Testis (tissue), 2 donors: ENCODE measurements around the gene LRMDA.

Source experiments
- POLR2A ChIP-seq: fragments of 450-650 bp; IDR thresholded peaks from one replicate; pipeline ENCODE4 v1.6.1; 2017; ENCODE audit warnings: antibody characterized with exemption, mild to moderate bottlenecking, moderate library complexity
- TF ChIP-seq, protein P1 (sequence below), 3 experiments: fragments of 450-650 bp in 2 of 3; fragments of 200-600 bp in 1 of 3; sonication (generic) in 1 of 3; IDR thresholded peaks; one replicate each; pipeline ENCODE4 v1.5.1; 2016 to 2019; ENCODE audit warnings: antibody characterized with exemption in 3 of 3, mild to moderate bottlenecking in 2 of 3, moderate library complexity in 1 of 3

DNA sequence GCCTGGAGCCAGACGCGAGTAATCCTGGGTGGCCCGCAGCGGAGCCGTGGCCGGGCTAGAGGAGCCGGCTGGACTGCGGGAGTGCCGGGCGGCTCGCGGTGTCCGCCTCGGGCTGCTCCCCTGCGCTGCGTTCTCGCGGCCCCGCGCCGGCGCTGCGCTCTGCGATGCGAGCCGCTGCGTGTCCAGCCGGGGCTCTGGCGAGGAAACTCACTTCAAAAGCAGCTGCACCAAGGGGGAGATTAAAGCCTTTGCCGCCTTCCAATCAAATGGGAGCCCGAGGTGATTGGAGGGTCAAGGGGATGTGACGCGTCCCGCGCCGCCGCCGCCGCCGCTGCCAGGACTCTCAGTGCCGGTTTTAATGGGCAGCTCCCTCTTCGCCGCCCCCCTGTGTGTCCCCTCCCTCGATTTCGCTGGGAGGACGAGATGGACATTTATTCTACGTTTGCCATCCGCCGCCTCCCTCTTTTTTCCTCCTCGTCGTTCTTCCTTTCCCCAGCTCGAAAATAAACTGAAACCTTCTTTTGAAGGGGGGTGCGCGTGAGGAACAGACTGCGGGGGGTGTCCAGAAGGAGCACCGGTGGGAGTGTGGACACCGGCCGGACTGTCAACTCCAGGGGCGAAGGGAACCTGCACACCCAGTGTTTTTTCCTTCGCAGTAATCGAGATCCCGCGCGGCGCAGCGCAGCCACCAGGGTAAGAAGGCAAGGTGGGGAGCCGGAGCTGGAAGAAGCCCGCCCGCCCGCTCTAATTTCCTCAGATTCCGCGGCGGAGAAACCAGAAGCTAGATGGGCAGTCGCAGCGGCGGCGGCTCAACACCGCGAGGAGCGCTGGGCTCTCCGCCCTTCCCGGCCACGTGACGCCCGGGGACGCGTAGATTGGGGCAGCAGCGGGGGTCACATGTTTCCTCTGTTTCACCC lies 29.6 kb upstream of the LRMDA start, which contains the start of gene ZNF503:
- TF ChIP-seq, protein P1, sequence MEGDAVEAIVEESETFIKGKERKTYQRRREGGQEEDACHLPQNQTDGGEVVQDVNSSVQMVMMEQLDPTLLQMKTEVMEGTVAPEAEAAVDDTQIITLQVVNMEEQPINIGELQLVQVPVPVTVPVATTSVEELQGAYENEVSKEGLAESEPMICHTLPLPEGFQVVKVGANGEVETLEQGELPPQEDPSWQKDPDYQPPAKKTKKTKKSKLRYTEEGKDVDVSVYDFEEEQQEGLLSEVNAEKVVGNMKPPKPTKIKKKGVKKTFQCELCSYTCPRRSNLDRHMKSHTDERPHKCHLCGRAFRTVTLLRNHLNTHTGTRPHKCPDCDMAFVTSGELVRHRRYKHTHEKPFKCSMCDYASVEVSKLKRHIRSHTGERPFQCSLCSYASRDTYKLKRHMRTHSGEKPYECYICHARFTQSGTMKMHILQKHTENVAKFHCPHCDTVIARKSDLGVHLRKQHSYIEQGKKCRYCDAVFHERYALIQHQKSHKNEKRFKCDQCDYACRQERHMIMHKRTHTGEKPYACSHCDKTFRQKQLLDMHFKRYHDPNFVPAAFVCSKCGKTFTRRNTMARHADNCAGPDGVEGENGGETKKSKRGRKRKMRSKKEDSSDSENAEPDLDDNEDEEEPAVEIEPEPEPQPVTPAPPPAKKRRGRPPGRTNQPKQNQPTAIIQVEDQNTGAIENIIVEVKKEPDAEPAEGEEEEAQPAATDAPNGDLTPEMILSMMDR (IDR thresholded peaks at IDR 0.05): peak in 2 of 3 experiments; percentile 51 to 53
- peak; percentile 61 for TF ChIP-seq POLR2A
